DMS153 treated with DMSO at 0.1 percent for 48 hours (cell line): ENCODE measurements around the gene FAM13A.
A peak's percentile ranks its signal among the peaks of the same experiment; 100 is the strongest.
"Not testable (repeated sequence)": the region's sequence is repeated elsewhere in the genome, so short reads cannot be mapped to it uniquely, and the experiment has no call there.

Experiments
- DNase-seq: peaks from one replicate; lab custom pipeline; 2025; ENCODE audit not compliant: unreplicated experiment; lab: John Stamatoyannopoulos, UW

Gene FAM13A

GRCh38 chr4:88964450-88964849 is 92.5 kb downstream of the FAM13A start:
- no peak for DNase-seq

GRCh38 chr4:88963817-88964216 is 93.2 kb downstream of the FAM13A start:
- peak; percentile 49 for DNase-seq

- no peak for DNase-seq
These were observed 94.6 kb downstream of the FAM13A start for GRCh38 chr4:88962396-88962795.

- DNase-seq: no peak
These were observed 96.4 kb downstream of the FAM13A start for GRCh38 chr4:88960576-88960975.

GRCh38 chr4:88958080-88958479 is 98.9 kb downstream of the FAM13A start:
- DNase-seq: peak; percentile 15

- DNase-seq: no peak
These were observed 99.4 kb downstream of the FAM13A start for GRCh38 chr4:88957570-88957969.

- DNase-seq: no peak
These were observed 101.2 kb downstream of the FAM13A start for GRCh38 chr4:88955580-88956380.

GRCh38 chr4:88953400-88953799 is 103.6 kb downstream of the FAM13A start:
- DNase-seq: no peak

GRCh38 chr4:88952081-88952480 is 104.9 kb downstream of the FAM13A start:
- DNase-seq: no peak

GRCh38 chr4:88949605-88950004 is 107.4 kb downstream of the FAM13A start:
- peak; percentile 44 for DNase-seq

GRCh38 chr4:88940506-88940905 is 116.5 kb downstream of the FAM13A start:
- no peak for DNase-seq

- DNase-seq: no peak
These were observed 117.3 kb downstream of the FAM13A start for GRCh38 chr4:88939697-88940096.

GRCh38 chr4:88938138-88938537 is 118.8 kb downstream of the FAM13A start:
- DNase-seq: no peak

GRCh38 chr4:88937081-88937480 is 119.9 kb downstream of the FAM13A start:
- DNase-seq: no peak

- DNase-seq: no peak
These were observed 123.4 kb downstream of the FAM13A start for GRCh38 chr4:88933414-88934160.

GRCh38 chr4:88928852-88929251 is 128.1 kb downstream of the FAM13A start:
- DNase-seq: no peak

GRCh38 chr4:88927420-88927819 is 129.6 kb downstream of the FAM13A start:
- no peak for DNase-seq

- no peak for DNase-seq
These were observed 137.9 kb downstream of the FAM13A start for GRCh38 chr4:88919056-88919455.

GRCh38 chr4:88913181-88913580 is 143.8 kb downstream of the FAM13A start:
- not testable (repeated sequence) for DNase-seq

- DNase-seq: no peak
These were observed 145.5 kb downstream of the FAM13A start for GRCh38 chr4:88911246-88912212.

- DNase-seq: no peak
These were observed 146.9 kb downstream of the FAM13A start for GRCh38 chr4:88910101-88910500.
